OCI-LY7 (cell line): ENCODE measurements around the gene KIF15. TPM values are rescaled to one million over a fixed set of nuclear protein-coding genes. Genes with fewer than 3 reads are reported as not detected.
"Not testable (repeated sequence)": the region's sequence is repeated elsewhere in the genome, so short reads cannot be mapped to it uniquely, and the experiment has no call there.

Experiments
- BruUV-seq: library from RNA; stranded (reverse); fragments of 400-500 nt; replicated peaks from 2 replicates; lab custom pipeline; 2021; lab: Mats Ljungman, UMichigan
- CTCF ChIA-PET: fragments of 300-600 bp; sonication (Branson Sonifier 250); formaldehyde crosslinking; loops from one replicate; lab custom pipeline; 2022; ENCODE audit warnings: antibody characterized with exemption; ENCODE audit not compliant: unreplicated experiment; lab: Charles Lee
- POLR2A ChIA-PET: fragments of 300-600 bp; sonication (Branson Sonifier 250); formaldehyde crosslinking; loops from one replicate; lab custom pipeline; 2022; ENCODE audit warnings: antibody characterized with exemption; lab: Charles Lee
- DNase-seq: peaks from one replicate; pipeline ENCODE4 v3.0.0-alpha.2; 2015; ENCODE audit warnings: low spot score
- H2AFZ ChIP-seq: fragments of 200-600 bp; sonication (generic), shearing (Covaris generic); 2 replicates; pipeline ENCODE4 v1.6.1; 2014; ENCODE audit warnings: mild to moderate bottlenecking, antibody characterized with exemption, low read length, moderate library complexity
- H3K27ac ChIP-seq: fragments of 200-600 bp; sonication (generic); 2 replicates; pipeline ENCODE4 v1.5.1; 2014; ENCODE audit warnings: mixed run types, low read depth, mild to moderate bottlenecking, moderate library complexity, low read length, inconsistent platforms; ENCODE audit not compliant: poor library complexity, severe bottlenecking
- H3K36me3 ChIP-seq: fragments of 200-600 bp; sonication (generic); 2 replicates; pipeline ENCODE4 v1.6.1; 2014; ENCODE audit warnings: mild to moderate bottlenecking, antibody characterized with exemption, low read length, moderate library complexity, mixed read lengths; ENCODE audit not compliant: insufficient read depth
- H3K4me1 ChIP-seq: fragments of 200-600 bp; sonication (generic); 2 replicates; pipeline ENCODE4 v1.5.1; 2014; ENCODE audit warnings: mild to moderate bottlenecking, low read length; ENCODE audit not compliant: insufficient read depth, poor library complexity, severe bottlenecking
- H3K4me2 ChIP-seq: fragments of 200-600 bp; sonication (generic); 2 replicates; pipeline ENCODE4 v1.6.1; 2014; ENCODE audit warnings: mild to moderate bottlenecking, low read length
- H3K4me3 ChIP-seq: fragments of 200-600 bp; sonication (generic); 2 replicates; pipeline ENCODE4 v1.5.1; 2014; ENCODE audit warnings: mild to moderate bottlenecking, low read depth, low read length; ENCODE audit not compliant: poor library complexity, severe bottlenecking
- H3K79me2 ChIP-seq: fragments of 200-600 bp; sonication (generic); 2 replicates; pipeline ENCODE4 v1.6.1; 2016; ENCODE audit warnings: low read depth, mild to moderate bottlenecking, low read length, moderate library complexity, mixed read lengths; ENCODE audit not compliant: insufficient read depth
- H3K9me2 ChIP-seq: fragments of 200-600 bp; sonication (generic); 2 replicates; pipeline ENCODE4 v1.6.1; 2016; ENCODE audit warnings: mild to moderate bottlenecking, low read length, mixed read lengths; ENCODE audit not compliant: insufficient read depth
- H3K9me3 ChIP-seq: fragments of 200-600 bp; sonication (generic); 2 replicates; pipeline ENCODE4 v1.6.1; 2014; ENCODE audit warnings: mild to moderate bottlenecking, mixed run types, low read length, mixed read lengths
- H4K20me1 ChIP-seq: fragments of 200-600 bp; sonication (generic); 2 replicates; pipeline ENCODE4 v1.6.1; 2014; ENCODE audit warnings: mild to moderate bottlenecking, antibody characterized with exemption, low read length, moderate library complexity, mixed read lengths; ENCODE audit not compliant: insufficient read depth
- EZH2phosphoT487 ChIP-seq: fragments of 200-600 bp; sonication (generic); IDR thresholded peaks from 2 replicates; pipeline ENCODE4 v1.6.1; 2018; ENCODE audit warnings: low read depth, borderline replicate concordance, mild to moderate bottlenecking, mixed run types, antibody characterized with exemption, low read length, moderate library complexity, mixed read lengths
- intact Hi-C: fragments of 100-400 bp; cut with micrococcal nuclease; formaldehyde crosslinking; loops from one replicate; pipeline ENCODE4 v1.10.0; 2022; ENCODE audit not compliant: unreplicated experiment
- total RNA-seq, 2 experiments: library from RNA; depleted of rRNA in 1 of 2; stranded (reverse); fragments of >200 nt in 1 of 2; shearing (Covaris generic) in 1 of 2; gene quantifications; 2 replicates each; pipeline ENCODE4 v1.2.3, GENCODE V29; 2014 to 2022
- TF ChIP-seq, protein P1 (sequence below): fragments of 200-600 bp; sonication (generic); conservative IDR thresholded peaks from 2 replicates; pipeline ENCODE4 v1.5.1; 2014; ENCODE audit warnings: mild to moderate bottlenecking, antibody characterized with exemption, low read length, moderate library complexity, mixed read lengths

The KIF15 gene
- total RNA-seq, 2 experiments from 2014 or later = 37.0 to 44.9 TPM

- no peaks in the 10 kb centered on the region for H3K9me3 ChIP-seq
- ChIA-PET CTCF (no interaction called here), POLR2A (no interaction called here)
- peaks cover 92% of the 10 kb centered on the region for H3K36me3 ChIP-seq
- no peak for DNase-seq
- no peak overlapping the region for H3K4me3 ChIP-seq
- peaks cover 15% of the 10 kb centered on the region for H3K4me1 ChIP-seq
- TF ChIP-seq, protein P1, sequence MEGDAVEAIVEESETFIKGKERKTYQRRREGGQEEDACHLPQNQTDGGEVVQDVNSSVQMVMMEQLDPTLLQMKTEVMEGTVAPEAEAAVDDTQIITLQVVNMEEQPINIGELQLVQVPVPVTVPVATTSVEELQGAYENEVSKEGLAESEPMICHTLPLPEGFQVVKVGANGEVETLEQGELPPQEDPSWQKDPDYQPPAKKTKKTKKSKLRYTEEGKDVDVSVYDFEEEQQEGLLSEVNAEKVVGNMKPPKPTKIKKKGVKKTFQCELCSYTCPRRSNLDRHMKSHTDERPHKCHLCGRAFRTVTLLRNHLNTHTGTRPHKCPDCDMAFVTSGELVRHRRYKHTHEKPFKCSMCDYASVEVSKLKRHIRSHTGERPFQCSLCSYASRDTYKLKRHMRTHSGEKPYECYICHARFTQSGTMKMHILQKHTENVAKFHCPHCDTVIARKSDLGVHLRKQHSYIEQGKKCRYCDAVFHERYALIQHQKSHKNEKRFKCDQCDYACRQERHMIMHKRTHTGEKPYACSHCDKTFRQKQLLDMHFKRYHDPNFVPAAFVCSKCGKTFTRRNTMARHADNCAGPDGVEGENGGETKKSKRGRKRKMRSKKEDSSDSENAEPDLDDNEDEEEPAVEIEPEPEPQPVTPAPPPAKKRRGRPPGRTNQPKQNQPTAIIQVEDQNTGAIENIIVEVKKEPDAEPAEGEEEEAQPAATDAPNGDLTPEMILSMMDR = no peak
- TF ChIP-seq EZH2phosphoT487 = no peak
- no peak overlapping the region for H3K4me2 ChIP-seq
- H3K27ac ChIP-seq = no peak overlapping the region
- intact Hi-C loops = no loop called here
- BruUV-seq = no TSS peak
- no peaks in the 10 kb centered on the region for H3K79me2 ChIP-seq
- no peaks in the 10 kb centered on the region for H4K20me1 ChIP-seq
- H2AFZ ChIP-seq = no peak overlapping the region
- H3K9me2 ChIP-seq = no peaks in the 10 kb centered on the region
Observed at GRCh38 chr3:44845528-44846520, 84.2 kb downstream of the KIF15 start.

DNA sequence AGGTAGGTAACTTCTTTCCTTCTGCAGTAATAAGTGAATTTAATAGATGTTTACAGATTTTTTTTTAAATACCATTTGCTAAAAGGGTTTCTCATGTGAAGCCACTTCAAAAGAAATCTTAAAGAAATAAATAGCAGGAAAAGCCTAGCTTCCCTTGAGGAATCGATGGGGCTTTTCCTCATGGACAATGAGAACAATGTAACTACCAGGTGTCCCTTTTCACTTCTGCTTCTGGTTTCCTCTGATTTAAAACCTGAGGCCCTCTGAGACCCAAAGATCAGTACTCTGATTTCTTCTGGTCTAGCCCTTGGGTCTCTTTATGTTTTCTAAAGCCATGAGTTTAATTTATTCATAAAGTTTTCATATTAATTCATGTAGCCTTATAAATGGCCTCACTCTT lies 87.0 kb downstream of the KIF15 start:
- Histone ChIP-seq H3K27ac (no peak overlapping the region), H3K36me3 (peaks cover 93% of the 10 kb centered on the region)
- no TSS peak for BruUV-seq

GRCh38 chr3:44856663-44857062 lies 95.1 kb downstream of the KIF15 start:
- BruUV-seq, H3K27ac ChIP-seq, intact Hi-C loops, H2AFZ ChIP-seq, DNase-seq, H3K79me2 ChIP-seq, H3K4me3 ChIP-seq, H3K9me2 ChIP-seq, POLR2A ChIA-PET, H3K4me1 ChIP-seq, H3K4me2 ChIP-seq, H4K20me1 ChIP-seq, H3K9me3 ChIP-seq, CTCF ChIA-PET: not testable (repeated sequence)
- peaks cover 45% of the 10 kb centered on the region for H3K36me3 ChIP-seq

More for the DNA sequence above, 87.0 kb downstream of the KIF15 start:
- ChIA-PET CTCF (no interaction called here), POLR2A (no interaction called here)
- Histone ChIP-seq H3K9me2 (no peaks in the 10 kb centered on the region), H3K79me2 (no peaks in the 10 kb centered on the region), H2AFZ (no peak overlapping the region), H3K9me3 (no peaks in the 10 kb centered on the region), H3K4me2 (no peak overlapping the region), H3K4me3 (no peak overlapping the region), H3K4me1 (peaks cover 15% of the 10 kb centered on the region), H4K20me1 (no peaks in the 10 kb centered on the region)
- peak; percentile 23 for DNase-seq
- intact Hi-C loops = no loop called here
- TF ChIP-seq, protein P1 = no peak
- TF ChIP-seq EZH2phosphoT487 = no peak
